Hepatocyte (in vitro differentiated cells): ENCODE data around the gene HDGFL2.

Experiments used
- EZH2 ChIP-seq: fragments of 200-600 bp; sonication (generic); IDR thresholded peaks from 2 replicates; pipeline ENCODE4 v1.6.1; 2016; ENCODE audit warnings: antibody characterized with exemption, mild to moderate bottlenecking, borderline replicate concordance
- EZH2phosphoT487 ChIP-seq: fragments of 200-600 bp; sonication (generic); IDR thresholded peaks from one replicate; pipeline ENCODE4 v1.6.1; 2018; ENCODE audit warnings: antibody characterized with exemption, mild to moderate bottlenecking, low read depth, moderate library complexity; ENCODE audit not compliant: unreplicated experiment, severe bottlenecking
- TF ChIP-seq, protein P1 (sequence below): fragments of 200-600 bp; sonication (generic); IDR thresholded peaks from 2 replicates; pipeline ENCODE4 v1.5.1; 2016; ENCODE audit warnings: antibody characterized with exemption, mild to moderate bottlenecking; ENCODE audit not compliant: poor library complexity

DNA sequence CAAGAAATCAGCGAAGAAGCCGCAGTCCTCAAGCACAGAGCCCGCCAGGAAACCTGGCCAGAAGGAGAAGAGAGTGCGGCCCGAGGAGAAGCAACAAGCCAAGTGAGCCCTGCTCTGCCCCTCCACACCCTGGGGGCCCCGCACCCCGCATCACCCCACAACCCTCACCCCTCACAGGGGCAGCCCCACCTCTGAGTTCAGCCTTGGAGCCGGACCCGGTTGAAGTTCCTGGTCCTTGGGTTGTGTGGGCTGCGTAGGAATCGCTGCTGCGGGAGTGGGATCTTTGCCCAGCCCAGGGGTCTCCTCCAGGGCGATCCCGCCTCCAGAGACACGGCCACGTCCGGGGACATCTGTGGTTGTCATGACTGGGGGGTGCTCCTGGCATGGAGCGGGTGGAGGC, 24.2 kb downstream of the HDGFL2 start:
- TF ChIP-seq, protein P1, sequence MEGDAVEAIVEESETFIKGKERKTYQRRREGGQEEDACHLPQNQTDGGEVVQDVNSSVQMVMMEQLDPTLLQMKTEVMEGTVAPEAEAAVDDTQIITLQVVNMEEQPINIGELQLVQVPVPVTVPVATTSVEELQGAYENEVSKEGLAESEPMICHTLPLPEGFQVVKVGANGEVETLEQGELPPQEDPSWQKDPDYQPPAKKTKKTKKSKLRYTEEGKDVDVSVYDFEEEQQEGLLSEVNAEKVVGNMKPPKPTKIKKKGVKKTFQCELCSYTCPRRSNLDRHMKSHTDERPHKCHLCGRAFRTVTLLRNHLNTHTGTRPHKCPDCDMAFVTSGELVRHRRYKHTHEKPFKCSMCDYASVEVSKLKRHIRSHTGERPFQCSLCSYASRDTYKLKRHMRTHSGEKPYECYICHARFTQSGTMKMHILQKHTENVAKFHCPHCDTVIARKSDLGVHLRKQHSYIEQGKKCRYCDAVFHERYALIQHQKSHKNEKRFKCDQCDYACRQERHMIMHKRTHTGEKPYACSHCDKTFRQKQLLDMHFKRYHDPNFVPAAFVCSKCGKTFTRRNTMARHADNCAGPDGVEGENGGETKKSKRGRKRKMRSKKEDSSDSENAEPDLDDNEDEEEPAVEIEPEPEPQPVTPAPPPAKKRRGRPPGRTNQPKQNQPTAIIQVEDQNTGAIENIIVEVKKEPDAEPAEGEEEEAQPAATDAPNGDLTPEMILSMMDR, result no peak
- TF ChIP-seq EZH2phosphoT487, result no peak
- TF ChIP-seq EZH2, result no peak
